GM18520 (cell line): ENCODE results near the gene GIMAP7.
"Not testable (repeated sequence)": the region's sequence is repeated elsewhere in the genome, so short reads cannot be mapped to it uniquely, and the experiment has no call there.

Source experiments
- ATAC-seq: cut with Tn5 transposase; IDR thresholded peaks from one replicate; pipeline ENCODE4 v1.9.1; 2021; ENCODE audit not compliant: unreplicated experiment

GIMAP7 gene

GRCh38 chr7:150511048-150511447, 3.6 kb upstream of the GIMAP7 start:
- ATAC-seq: no peak

GRCh38 chr7:150513758-150514157, 914 bp upstream of the GIMAP7 start:
- ATAC-seq: no peak

GRCh38 chr7:150515248-150516147, 826 bp downstream of the GIMAP7 start:
- ATAC-seq: no peak

- no peak for ATAC-seq
These were observed 2.5 kb downstream of the GIMAP7 start for GRCh38 chr7:150516956-150517745.

GRCh38 chr7:150519310-150519709, 4.6 kb downstream of the GIMAP7 start:
- ATAC-seq: no peak

GRCh38 chr7:150520145-150520544, 5.5 kb downstream of the GIMAP7 start:
- no peak for ATAC-seq

- not testable (repeated sequence) for ATAC-seq
These were observed 8.3 kb downstream of the GIMAP7 start for GRCh38 chr7:150522931-150523330.

- no peak for ATAC-seq
These were observed 9.3 kb downstream of the GIMAP7 start for GRCh38 chr7:150524018-150524417.

GRCh38 chr7:150531704-150532103, 17.0 kb downstream of the GIMAP7 start:
- no peak for ATAC-seq

- no peak for ATAC-seq
These were observed 23.6 kb downstream of the GIMAP7 start for GRCh38 chr7:150538259-150538658.

- no peak for ATAC-seq
These were observed 38.5 kb downstream of the GIMAP7 start for GRCh38 chr7:150553163-150553562.

GRCh38 chr7:150556521-150557138, 42.0 kb downstream of the GIMAP7 start:
- ATAC-seq: no peak

GRCh38 chr7:150560486-150560885, 45.8 kb downstream of the GIMAP7 start:
- ATAC-seq: no peak

- ATAC-seq: no peak
These were observed 48.2 kb downstream of the GIMAP7 start for GRCh38 chr7:150562919-150563318.

GRCh38 chr7:150564006-150564405, 49.3 kb downstream of the GIMAP7 start:
- ATAC-seq: no peak

- ATAC-seq: no peak
These were observed 49.9 kb downstream of the GIMAP7 start for GRCh38 chr7:150564566-150564965.

- ATAC-seq: no peak
These were observed 50.6 kb downstream of the GIMAP7 start for GRCh38 chr7:150565239-150565638.

- no peak for ATAC-seq
These were observed 51.5 kb downstream of the GIMAP7 start for GRCh38 chr7:150566123-150566522.

GRCh38 chr7:150566572-150566971, 51.9 kb downstream of the GIMAP7 start:
- ATAC-seq: no peak

- no peak for ATAC-seq
These were observed 52.5 kb downstream of the GIMAP7 start, which contains the start of gene GIMAP4 for GRCh38 chr7:150567169-150567568. Gene GIMAP4 (plus strand): TSS chr7:150567390. CDS start chr7:150569902, 2,512 bp downstream.

- no peak for ATAC-seq
These were observed 53.2 kb downstream of the GIMAP7 start for GRCh38 chr7:150567871-150568301.
